GM12891 (cell line): Measurements from ENCODE around the gene CTSH.

Source experiments
- DNase-seq: peaks from one replicate; pipeline ENCODE4 v3.0.0; 2011; ENCODE audit warnings: low spot score; ENCODE audit not compliant: insufficient read length
- FAIRE-seq: peaks from 2 replicates; lab custom pipeline; 2011; peaks lifted over from hg19 to GRCh38; lab: Jason Lieb, UNC
- PAX5 ChIP-seq: IDR thresholded peaks from 2 replicates; pipeline ENCODE4 v1.6.1; 2011; ENCODE audit warnings: low read length, moderate library complexity, mild to moderate bottlenecking; ENCODE audit not compliant: insufficient read depth, severe bottlenecking
- POLR2A ChIP-seq: IDR thresholded peaks from 2 replicates; pipeline ENCODE4 v1.6.1; 2011; ENCODE audit warnings: low read depth, low read length, control low read depth
- POLR2AphosphoS5 ChIP-seq: IDR thresholded peaks from 2 replicates; pipeline ENCODE4 v1.6.1; 2011; ENCODE audit warnings: low read depth, low read length, control low read depth
- POU2F2 ChIP-seq: IDR thresholded peaks from 2 replicates; pipeline ENCODE4 v1.6.1; 2011; ENCODE audit warnings: low read depth, mild to moderate bottlenecking, control low read depth, low read length, moderate library complexity
- SPI1 ChIP-seq: IDR thresholded peaks from 2 replicates; pipeline ENCODE4 v1.6.1; 2011; ENCODE audit warnings: low read depth, low read length, control low read depth
- TAF1 ChIP-seq: IDR thresholded peaks from 2 replicates; pipeline ENCODE4 v1.6.1; 2011; ENCODE audit warnings: low read depth, low read length, control low read depth

Gene CTSH

DNA sequence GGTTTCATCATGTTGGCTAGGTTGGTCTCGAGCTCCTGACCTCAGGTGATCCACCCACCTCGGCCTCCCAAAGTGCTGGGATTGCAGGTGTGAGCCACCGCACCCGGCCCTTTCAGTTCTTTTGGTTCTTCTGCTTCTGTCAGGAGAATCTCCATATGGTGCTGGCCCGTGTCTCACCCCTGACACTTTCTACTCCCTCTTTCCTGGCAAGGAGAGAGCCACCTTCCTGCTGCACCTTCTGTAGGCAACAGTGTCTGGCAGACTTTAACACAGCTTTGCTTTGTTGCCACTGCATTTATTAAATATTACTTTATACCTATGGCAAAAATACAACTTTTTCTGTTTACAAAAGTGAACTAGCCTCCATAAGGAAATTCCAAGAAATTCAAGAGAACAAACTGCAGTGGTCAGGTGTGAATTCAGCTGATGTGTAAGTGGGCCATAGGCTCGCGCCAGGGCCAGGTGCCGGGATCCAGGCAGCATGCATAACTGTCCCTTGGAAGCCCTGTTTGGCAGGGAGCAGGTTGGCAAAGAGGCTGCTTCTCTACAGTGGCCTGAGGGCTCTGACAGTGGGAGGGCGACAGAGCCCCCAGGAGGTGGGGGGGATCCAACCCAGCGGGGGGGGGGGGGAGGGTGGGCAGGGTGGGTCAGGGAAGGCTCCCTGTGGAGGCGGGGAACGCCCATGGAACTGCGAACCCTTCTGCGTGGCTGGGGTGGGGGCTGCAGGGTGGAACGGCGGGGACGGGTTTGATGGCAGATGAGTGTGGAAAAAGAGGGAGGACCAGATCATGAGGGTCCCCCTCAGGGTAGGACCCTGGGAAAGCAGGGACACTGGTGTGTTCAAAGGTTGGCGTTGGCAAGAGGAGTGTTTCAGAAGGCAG lies 21.1 kb downstream of the CTSH start:
- FAIRE-seq (no peak), DNase-seq (no peak)
- TF ChIP-seq POLR2AphosphoS5, result no peak
- no peak for TF ChIP-seq SPI1
- no peak for TF ChIP-seq PAX5
- TF ChIP-seq TAF1, result no peak
- no peak for TF ChIP-seq POLR2A
- TF ChIP-seq POU2F2, result no peak

DNA sequence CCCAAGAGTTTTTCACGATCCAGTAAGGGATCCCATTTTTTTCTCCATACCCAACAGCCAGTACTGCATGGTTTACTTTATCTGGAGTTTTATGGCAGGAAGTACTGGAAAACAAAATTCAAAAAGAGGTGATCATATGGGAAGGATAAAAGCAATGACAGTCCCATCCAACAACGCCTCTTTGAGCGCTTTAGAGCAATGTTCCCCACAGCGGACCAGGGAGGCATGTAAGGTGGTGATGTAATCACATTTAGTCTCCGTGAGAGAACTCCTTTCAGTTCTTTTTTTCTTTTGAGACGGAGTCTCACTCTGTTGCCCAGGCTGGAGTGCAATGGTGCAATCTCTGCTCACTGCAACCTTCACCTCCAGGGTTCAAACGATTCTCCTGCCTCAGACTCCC lies 21.8 kb downstream of the CTSH start:
- TF ChIP-seq POU2F2 (no peak), SPI1 (peak; percentile 39), POLR2A (no peak), PAX5 (no peak), TAF1 (no peak)
- FAIRE-seq (no peak), DNase-seq (no peak)

DNA sequence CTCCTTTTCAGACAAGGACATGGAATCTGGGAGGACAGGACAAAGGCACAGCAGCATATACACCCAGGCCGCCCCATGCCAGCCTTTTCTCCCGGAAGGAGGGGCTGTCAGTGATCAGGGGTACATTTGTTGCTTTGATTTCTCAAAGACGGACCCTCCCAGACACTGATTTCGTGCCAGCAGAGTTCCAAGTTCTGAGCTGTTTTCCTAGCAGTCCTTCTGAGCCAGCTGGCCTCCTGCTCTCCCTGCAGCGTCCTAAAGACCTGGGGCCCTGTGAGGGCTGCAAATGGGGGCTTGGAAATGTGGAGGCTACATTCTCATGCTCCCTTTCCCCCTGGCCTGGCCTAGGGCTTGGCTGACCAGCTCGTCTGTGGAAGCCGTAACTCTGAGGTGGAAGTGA lies 22.3 kb downstream of the CTSH start:
- no peak for TF ChIP-seq POLR2AphosphoS5
- no peak for TF ChIP-seq POLR2A
- DNase-seq (no peak), FAIRE-seq (no peak)

DNA sequence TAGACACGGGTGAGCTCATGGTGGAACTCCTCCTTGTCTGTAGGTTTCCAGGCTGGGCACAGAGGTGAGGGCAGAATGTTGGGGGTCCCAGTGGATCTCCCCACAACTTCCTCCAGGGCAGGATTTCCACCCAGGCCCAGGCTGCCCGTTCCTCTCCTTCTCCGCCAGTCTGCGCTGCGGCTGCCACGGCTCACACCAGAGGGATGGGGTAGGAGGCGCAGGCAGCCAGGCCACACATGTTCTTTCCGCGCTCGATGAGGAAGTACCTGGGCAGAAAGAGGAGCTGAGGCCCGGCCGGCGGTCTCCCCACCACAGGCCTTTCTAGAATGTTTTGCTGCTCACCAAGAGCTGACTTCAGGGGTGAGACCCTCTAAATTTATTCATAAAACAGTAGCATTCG lies 22.9 kb downstream of the CTSH start:
- FAIRE-seq (no peak), DNase-seq (no peak)
- no peak for TF ChIP-seq POLR2A

DNA sequence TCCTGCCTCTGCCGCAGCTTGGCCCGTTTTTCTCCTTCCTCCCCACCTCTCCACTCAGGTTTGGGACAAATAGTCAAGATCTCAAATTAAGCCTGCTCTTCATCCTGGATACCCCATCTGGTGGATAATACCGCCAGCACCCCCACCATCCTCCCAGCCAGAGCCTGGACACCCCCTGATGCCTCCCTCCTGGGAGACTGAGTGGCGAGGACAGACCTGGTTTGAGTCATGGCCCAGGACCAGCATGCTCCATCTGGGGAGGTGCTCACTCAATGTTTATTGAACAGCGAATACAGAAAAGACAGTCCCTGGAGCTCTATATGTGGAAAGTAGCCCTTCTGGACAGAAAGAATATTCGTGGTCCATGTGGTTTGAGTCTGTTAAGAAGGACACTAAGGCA lies 23.3 kb downstream of the CTSH start:
- TF ChIP-seq POU2F2 (no peak), POLR2A (no peak; the same call in 1 of the 2 replicates), TAF1 (no peak), POLR2AphosphoS5 (no peak; the same call in 1 of the 2 replicates), PAX5 (no peak), SPI1 (no peak)
- FAIRE-seq (no peak), DNase-seq (no peak)

DNA sequence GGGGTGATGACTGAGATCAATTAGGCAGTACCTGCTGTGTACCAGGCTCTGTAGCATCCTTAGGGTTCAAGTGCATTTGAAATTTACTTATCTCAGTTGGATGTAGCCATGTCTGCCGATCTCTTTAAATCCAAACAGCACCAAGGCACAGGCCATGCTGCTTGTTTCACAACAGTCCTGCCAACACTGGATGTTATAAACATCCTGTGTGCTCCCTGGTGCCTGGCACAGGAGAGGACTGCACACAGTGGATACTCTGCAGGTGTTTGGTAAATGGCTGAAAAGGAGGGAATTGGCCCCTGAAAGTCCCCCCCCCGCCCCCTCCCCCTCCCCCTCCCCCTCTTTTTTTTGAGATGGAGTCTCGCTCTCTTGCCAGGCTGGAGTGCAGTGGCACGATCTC lies 27.0 kb downstream of the CTSH start:
- TF ChIP-seq POU2F2 (no peak), SPI1 (no peak), TAF1 (no peak), PAX5 (no peak), POLR2AphosphoS5 (no peak), POLR2A (no peak)
- FAIRE-seq (no peak), DNase-seq (no peak)

DNA sequence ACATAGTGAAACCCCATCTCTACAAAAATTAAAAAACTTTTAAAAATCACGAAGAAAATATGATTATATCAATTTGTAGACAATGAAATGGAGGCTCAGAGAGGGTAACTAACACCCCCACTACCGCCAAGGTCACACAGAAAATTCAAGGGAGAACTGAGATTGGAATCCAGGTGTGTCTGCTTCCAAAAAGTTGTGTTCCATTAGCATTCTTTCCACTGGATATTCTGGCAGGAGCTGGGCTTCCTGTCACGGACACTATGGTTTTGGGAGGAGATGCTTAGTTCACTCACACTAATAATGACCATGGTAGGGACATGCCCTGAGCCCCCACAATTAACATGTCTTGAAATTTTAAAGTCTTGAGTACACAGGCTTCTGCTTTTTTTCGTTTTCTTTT lies 28.8 kb downstream of the CTSH start:
- no peak for FAIRE-seq
- DNase-seq, result no peak
- TF ChIP-seq TAF1, result no peak
- no peak for TF ChIP-seq SPI1

DNA sequence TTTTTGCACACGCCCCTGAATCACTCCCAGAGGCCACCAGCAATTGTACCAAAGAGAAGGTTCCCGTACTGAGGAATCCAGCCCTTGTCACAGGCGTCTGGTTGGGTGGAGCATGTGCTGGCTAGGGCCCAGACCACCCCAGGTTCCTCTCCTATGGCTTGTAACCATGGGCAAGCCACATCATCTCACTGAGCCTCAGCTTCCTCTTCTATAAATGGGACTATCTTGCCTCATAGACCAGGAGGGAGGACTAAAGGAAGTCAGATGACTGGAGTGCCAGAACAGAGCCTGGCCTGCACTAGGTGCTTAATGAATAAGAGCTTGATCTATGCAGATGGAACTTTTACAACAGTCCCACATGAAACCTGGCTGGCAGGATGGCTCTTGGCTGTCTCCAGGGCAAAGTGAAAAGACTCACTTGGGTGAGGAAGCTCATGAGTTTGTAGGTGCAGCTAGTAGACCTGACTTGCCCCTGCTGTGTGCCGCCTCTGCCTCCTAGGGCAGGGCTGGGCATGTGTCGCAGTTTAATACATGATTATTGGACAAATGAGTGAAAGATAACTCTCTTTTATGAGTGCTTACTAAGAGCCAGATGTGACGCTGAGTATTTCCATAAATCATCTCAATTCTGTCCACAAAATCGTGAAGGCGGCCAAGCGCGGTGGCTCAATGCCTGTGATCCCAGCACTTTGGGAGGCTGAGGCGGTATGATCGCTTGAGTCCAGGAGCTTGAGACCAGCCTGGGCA lies 29.3 kb downstream of the CTSH start:
- FAIRE-seq (no peak), DNase-seq (no peak)

DNA sequence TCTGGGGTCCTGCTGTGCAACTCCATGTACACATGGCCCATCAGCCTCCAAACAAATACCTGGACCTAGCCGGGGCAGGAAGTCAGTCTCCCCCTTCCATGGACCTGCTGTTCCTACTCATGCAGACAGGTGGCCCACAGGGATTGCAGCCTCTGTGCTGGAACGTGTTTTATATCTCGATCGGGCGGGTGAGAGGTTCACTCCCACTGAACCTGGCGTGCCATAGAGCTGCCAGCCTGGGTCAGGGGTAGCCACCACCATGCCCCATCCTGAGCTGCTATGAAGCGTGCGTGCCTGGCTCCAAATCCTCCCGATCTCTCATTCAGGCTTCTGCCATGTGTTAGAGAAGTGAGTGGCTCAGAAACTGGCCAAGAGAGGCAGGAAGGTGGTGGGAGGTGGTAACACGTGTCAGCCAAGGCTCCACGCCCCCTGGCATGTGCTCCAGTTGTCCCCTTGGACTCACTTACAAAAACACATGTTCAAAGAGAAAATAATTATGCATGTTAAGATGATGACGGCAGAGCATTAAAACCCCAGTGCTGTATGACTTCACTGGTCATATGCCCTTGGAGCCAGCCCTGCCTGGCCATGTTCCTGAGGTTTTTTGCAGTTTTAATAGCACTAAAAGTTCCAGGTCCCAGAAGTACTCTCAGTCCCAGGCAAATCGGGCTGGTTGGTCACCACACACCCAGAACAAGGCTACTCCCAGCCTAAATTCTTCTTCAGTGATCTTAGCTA lies 30.6 kb downstream of the CTSH start:
- DNase-seq (no peak), FAIRE-seq (no peak)
- no peak for TF ChIP-seq POU2F2
- TF ChIP-seq POLR2AphosphoS5, result no peak
- no peak for TF ChIP-seq PAX5
- no peak for TF ChIP-seq POLR2A
- no peak for TF ChIP-seq TAF1
- no peak for TF ChIP-seq SPI1

More for the DNA sequence above, 29.3 kb downstream of the CTSH start:
- TF ChIP-seq POLR2AphosphoS5 (no peak), POLR2A (no peak), TAF1 (no peak), POU2F2 (no peak), PAX5 (no peak), SPI1 (no peak)
